Inflammatory macrophage treated with lipopolysaccharide for 1 hour (primary cell): ENCODE data around the gene DPEP3.

ENCODE experiments used
- DNase-seq, 2 donors: peaks; one replicate each; pipeline ENCODE4 v3.0.0-alpha.2; 2020 to 2022

The DPEP3 gene

DNA sequence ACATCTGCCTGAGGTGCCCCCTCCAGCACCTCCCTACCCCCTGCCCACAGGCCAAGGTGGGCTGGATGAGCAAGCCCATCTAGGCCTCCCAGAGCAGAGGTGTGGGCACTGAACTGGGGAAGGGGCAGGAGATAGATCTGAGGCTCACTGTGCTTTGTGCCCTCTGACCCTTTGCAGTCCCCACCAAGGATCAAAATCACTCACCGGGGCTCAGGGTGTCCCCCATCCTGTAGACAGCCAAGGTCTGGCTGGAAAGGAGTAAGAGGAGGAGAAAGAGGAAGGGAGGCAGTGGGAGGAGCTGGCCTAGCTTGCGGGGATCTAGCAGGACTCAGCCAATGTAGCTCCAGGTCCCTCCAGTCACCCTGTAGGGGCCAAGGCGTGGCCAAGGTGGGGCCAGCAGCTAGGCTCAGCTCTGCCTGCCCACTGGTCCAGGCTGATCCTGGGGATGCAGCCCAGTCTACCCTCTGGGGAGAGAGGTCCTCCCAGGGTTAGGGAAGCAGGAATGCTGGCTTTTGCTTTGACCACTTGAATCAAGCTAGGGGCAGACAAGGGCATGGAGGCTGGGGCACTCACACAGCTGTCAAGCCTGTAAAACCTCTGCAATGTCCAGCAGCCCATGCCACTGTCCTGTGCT lies 13.6 kb downstream of the DPEP3 start:
- peak; percentile 6 to 14 for DNase-seq

DNA sequence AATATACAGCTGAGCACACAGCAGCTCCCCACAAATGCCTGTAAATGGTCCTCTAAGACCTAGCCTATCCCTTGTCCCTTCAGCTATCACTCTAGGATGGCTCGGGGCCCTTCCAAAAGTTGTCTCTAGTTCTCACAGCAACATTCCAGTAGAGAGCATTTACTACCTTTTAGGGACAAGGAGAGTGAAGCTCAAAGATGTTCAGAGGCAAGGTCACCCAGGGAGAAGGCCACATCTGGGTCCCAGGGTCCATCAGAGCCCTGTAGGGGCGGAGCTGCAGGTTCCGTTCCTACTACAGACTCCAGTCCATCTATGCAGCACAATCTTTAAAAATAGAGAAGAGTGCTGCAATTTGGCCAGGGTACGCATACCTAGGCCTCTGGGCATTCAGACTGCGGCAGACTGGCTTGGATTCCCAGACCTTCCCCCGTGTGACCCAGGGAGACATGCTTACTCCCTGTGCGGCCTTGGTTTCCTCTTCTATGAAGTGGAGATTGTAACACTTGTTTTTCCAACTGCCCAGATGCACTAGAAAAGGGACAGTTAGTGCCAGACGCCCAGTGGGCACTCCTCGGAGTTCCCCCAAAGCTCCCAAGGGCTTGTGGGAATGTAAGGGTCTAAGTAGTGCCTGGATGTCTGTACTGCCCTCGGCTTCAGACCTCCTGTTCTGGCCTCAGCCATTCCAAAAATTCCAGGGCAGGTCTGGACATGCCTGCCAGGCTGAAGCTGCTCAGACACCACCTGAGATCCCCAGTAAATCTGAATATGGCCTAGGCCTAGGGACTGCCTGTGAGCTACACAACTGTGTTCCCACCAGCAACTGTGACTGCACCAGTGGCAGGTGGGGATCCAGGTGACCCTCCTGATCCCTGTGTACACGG lies 14.4 kb downstream of the DPEP3 start:
- DNase-seq, result no peak

DNA sequence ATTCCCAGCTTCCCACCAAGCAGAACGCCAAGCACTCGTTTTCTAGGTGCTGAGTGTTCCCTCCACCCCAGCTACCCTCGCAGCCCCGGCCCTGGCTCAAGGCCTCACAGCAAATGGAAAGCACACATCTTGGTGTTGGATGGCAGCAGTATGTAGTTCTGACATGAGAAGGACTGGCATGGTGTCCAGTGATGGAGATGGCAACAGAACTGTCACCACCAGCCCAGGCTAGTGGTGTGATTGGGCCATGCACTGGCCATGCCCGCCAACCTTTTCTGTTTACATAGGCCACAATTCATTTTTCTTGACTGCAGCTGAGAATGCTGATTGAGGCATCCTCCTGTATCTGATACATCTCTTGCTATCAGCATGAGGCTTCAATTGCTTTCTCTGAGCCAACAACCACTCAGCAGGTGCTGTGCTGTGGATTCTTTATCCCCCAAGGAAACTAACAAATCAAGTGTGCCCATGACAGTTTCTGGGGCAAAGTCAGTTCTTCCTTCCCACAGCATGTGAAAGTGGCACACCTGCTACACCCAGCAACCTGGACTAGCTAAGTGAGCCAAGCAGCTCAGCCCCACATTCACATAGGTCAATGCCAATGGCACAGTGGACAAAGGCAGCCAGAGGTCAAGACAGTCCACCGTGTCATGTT lies 15.7 kb downstream of the DPEP3 start:
- DNase-seq, result no peak

DNA sequence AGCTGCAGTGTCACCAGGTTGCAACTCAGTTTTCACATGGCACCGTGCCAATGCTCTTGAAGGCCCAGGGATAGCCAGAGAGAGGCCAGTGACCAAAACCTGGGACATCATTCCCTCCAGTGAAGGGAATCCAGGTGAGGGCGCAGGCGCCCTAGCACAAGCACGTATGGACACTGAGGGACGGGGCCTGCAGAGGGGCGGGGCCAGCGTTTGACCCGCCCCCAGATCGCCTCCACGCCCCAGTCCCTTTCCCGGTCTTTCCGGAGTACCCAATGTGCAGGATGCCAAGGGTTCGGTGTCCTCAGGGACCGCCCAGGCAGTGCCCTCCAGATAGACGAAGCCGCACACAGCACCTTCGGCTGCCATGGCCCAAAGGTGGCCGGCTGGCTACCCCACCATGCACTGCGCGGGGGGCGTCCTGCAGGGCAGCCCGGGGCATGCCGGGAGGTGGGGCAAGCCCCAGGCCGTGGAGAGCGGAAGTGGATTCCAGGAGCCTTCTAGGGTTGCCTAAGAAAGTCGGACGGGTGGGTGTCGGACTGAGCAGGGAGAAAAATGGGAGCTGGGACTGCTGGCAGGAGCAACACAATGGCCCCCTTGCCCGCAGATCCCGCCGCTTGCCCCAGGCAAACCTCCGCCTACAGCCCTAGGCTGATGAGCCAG lies 16.5 kb downstream of the DPEP3 start:
- DNase-seq, result no peak

DNA sequence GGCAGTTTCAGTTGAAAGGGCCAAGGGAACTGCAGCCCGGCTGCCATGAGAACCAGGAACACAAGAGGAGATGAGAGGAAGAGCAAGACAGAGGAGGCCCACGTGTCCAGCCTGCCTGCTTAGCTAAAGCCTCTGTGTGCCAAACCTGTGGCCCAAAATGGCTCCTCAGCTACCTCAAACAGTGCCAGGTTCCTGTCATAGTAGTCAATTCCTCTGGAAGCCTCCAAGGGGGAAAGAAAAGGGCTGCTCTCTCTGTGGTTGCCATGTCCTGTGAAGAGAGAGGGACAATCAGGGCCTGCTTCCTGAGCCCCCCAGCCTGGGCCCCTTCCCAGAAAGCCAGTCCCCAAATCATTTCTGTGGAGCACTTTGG lies 17.0 kb downstream of the DPEP3 start:
- no peak for DNase-seq

DNA sequence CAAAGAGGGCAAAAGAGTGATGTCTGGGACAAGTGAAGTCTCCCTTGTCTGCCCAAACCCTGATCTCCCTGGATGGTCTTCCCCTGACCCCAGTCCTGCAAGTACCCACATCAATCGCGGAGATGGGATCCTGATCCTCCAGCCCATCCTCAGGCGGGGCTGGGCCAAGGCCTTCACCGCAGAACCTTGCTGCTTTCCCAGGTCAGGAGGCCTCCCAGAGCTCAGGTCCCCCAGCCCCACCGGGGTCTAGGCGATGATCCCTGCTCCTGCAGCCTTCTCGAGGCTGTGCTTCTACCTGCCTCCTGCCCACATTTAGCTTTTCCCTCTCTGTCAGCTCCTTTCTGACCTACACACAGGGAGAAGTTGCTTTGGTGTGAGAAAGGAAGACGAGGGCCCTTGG lies 18.2 kb downstream of the DPEP3 start:
- no peak for DNase-seq

DNA sequence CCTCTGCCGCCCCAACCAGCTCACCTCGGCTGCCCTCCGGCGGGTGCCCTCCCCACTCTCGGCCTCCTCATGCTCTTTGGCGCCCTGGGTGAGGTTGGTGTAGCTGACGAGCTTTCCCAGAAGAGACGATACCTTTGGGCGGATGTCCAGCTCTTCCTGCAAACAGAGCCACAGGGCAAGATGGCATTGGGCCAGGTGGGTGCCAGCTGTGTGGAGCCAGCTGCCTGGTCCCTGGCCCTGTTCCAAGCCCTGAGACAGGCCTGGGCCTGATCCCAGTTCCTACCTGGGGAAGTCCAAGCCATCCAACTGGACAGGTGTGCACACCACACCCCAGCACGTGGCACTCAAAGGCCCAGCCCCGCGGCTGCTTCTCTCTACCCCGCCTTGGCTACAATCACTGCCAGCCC lies 18.7 kb downstream of the DPEP3 start:
- DNase-seq, result no peak

DNA sequence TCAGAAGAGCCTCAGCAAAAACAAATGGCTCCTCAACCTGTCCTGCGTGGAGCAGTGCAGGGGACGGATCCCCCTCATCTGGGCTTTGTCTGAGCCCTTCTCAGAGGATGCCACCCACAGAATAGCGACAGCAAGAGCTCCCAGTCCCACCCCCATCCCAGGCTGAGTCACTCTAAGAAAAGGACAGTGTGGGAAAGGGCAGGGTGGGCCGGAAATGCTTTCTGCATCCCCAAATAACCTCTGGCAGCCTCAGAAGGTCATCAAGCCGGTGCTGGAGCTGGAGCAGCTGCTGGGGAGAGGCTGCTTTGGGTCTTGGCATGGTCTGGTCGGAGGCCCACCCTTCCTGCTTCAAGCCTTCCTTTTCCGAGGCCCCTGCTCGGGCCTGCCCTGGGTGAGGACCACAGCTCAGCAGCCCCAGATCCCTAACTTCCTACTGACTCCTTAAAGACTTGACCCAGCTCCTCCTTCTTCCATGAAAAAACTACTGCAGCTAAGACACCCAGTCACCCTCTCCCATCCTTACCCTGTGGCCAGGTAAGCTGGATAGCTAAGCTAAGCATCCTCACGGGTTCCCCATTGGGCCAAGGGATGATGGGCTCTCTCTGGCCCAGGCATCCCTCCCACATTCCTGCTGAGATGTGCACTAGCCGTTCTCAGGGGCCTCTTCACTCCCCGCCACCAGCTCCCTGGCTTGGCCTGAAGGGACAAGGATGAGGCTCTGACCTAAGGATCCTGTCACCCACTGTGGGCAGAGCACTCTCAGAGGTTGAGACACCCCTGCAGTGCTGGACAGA lies 20.6 kb downstream of the DPEP3 start:
- DNase-seq, result no peak

DNA sequence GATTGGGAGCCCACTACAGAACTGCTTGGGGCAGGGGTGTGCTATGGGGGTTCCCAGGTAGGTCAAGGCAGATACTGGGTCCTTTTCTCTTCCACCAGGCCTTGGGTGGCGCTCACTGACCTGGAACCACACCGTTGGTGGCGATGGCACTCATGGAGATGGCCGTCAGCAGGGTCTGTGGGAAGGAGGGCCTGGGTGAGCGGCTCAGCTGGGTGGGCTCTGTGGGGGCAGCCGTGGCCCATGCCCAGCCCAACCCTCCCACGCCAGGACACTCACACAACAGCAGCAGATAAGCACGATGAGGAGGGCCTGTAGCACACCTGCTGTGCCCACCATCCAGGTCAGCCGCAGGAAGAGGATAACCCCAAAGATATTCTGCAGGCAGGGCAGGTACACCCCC lies 22.7 kb downstream of the DPEP3 start:
- DNase-seq, result no peak

DNA sequence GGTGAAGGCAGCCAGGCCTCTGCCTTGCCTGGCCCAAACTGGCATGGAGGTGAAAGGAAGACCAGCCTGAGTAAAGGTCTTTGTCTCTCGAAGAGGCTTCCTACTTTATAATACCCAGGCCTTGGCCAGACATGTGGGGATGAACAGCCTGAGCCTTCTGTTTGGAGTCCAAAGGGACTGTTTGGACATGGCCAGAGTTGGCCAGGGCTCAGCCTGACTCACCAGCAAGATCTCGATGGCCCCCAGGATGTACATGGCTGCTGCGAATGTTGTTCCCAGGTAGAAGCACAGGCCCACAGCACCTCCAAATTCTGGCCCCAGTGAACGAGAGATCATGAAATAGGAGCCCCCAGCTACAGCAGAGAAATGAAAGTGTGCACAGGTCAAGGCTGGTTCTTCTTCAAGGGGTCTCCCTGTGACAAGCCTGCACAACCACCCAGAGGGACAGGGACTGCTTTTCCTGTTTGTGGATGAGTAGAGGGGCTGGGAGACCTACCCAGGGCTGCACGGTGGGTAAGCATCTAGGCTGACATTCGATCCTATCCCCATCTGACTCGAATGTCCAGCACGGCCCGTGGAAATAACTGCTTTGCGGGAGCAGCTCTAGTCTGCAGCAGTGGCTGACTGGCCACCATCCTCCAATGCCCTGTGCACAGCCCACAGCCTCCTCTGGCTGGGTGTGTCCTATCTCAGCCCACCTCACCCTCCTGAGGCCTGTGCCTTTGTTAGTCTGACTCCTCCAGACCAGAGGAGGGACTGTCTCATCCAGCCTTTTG lies 25.7 kb downstream of the DPEP3 start:
- DNase-seq, result no peak

DNA sequence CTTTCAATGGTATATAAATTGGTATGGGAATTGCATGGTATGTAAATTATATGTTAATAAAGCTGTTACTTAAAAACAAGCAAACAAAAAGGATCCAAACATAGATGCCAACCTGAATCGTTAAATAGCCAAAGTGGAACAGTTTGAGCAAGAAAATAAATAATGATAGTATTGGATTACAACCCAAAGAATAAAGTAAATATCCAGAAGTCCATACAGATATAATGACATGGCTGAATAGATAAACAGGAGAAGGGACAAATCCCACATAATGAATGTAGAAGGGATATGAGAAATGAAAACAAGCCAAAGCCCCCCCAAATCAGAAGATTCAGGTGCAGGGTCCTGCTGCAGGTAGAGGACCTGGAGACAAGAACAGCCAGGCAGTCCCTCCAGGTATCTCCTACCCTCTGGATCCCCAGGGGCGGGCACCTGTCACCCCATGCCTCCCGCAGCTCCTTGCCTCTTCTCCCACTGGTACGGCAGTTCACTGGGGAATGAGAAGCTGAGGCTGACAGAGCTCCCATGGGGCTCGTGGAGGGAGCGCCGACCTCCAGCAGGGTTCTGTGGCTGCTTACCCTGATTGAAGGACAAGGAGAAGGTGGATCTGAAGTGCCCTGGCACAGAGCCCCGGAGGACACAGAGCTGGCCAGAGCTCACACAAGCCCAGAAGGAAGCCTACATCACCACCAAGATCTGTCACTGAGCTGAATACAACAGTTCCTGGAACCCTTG lies 26.5 kb downstream of the DPEP3 start:
- DNase-seq, result no peak

DNA sequence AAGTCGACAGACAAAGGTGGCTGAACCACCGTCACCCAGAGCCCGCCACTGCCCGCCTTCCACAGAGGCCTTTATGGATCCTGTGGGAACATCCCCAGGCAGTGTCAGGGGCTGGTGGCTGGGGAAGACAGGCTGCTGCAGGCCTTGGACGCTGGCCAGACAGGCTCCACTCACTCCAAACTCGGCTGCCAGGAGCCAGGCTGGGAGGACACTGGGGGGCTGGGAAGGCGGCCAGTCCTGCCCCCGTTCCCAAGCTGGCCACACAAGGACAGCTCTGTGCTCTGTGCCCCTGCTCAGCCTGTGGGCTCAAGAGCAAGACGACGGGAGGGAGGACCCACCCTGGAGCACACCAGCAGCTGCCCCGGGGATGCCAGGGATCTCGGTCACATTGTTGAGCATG lies 28.8 kb downstream of the DPEP3 start:
- DNase-seq, result no peak

DNA sequence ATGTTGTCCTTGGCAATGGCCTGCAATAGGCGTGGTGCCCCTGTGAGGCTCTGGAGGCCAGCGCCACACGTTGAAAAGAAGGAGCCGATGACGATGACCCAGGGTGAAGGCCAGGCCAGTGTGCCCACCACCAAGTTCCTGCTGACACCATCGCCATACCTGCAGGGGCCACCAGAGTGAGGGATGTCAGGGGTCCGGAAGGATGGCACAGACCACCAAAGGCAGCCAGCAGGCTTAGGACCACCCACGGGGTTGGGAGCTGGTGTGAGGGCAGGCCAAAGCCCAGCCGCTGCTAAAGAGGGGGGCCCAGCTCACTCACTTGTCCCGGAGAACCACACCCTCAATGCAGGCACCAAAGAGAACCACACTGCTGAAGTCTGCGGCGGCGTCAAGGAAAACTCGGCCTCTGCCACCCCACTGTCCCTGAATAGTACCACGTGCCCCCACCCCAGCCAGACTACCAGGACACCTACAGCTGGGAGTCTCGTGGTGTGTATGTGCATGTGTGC lies 29.9 kb downstream of the DPEP3 start:
- no peak for DNase-seq

DNA sequence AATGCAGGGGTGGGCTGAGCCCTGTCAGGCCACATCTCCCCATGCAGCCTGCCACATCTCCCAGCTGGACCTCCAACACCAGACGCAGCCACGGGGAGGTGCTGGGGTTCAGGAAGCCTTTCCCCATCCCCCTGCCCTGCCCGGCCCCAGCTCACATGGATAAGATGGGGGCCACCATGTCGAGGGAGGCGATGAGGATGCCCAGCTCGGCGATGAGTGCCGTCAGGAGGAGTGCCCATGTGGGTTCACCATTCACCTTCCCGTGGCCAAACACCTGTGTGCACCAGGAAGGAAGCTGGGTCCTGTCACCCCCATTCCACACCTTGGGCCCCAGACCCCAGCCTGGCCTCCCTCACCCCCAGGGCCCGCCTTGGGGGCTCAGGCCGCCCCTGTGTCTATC lies 30.7 kb downstream of the DPEP3 start:
- DNase-seq, result no peak

DNA sequence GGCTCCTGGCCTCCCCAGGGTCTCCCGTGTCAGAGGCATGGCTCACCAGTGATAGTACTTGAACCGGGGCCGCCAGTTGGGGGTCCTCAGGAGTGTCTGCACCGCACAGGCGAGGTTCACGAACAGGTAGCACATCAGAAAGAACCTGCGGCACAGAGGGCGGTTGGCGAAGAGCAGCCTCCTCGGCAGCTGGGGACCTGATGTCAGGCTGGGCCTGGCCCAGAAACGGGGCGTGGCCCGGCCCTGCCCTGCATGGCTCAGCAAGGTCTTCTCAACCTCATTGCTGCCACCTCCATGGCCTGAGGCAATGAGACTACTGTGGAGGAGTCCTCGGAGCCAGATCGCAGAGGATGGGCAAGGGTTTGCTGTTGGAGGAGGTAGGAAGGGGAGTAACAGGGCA lies 32.3 kb downstream of the DPEP3 start:
- no peak for DNase-seq

DNA sequence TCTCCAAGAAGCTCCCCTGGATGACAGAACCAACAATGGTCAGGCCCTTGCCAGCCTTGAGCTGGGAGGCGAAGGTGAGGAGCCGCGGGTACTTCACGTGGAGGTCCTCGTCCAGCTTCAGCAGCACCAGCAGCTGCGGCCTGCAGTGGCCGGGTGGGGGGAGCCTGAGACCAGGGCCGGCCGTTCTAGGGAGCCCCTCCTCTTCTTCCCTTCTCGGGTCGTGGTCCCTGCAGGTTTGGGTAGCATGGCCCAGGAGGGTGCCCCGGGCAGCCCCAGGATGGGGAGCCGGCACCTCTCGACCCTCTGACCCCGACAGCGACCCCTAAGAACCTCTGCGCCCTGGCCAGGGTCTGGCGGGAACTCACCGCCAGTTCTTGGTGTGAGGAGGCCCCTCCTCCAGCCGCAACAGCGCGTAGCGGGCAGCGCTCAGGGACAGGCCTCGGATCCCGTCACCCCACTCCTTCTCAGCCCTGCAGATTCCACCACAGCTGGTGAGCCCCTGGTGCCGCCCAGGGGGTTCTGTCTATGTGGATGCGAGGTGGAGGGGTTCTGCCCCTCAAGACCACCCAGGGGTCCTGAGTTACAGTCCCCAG lies 33.2 kb downstream of the DPEP3 start:
- DNase-seq, result no peak

DNA sequence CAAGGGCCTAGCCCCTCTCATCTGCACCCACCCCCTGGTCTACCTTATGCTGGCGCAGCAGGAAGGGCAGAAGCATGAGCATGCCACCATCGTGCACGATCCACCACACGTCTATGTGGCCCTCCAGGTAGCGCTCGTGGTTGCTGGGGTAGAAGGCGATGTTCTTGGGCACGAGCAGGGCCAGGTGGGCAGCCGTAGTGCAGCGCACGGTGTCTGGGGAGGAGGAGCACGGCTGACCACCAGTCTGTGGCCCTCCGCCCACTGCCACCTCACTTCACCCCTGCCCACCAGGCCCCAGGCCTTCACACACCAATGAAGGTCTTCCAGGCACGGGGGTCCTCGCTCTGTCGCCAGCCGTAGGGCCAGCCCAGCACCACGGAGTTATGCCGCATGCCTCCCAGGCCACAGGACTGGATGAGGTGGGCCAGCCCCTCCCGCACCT lies 34.1 kb downstream of the DPEP3 start:
- DNase-seq, result no peak

DNA sequence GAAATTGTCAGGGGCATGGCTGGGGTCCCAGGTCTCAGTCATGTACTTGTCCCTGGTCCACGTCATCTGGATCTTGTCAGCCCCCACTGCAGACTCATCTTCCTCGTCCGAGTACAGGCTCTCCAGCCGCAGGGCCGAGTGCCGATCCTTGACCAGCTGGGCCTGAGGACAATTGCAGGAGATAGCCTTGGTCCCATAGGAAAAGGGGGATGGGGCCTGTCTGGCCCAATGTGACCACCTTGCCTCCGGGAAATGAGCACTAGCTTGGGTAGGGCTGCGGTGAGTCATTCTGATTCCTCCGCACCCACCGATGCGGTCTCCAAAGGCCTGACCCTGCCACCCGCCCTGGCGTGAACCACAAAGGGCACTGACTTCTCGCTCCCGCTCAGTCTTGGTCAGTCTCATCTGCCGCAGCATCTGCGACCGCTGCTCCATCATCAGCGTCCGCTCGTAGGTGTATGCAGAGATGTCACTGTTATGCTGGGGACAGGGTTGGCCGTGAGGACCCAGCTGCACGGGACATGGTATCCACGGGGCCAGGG lies 34.8 kb downstream of the DPEP3 start:
- DNase-seq, result no peak

DNA sequence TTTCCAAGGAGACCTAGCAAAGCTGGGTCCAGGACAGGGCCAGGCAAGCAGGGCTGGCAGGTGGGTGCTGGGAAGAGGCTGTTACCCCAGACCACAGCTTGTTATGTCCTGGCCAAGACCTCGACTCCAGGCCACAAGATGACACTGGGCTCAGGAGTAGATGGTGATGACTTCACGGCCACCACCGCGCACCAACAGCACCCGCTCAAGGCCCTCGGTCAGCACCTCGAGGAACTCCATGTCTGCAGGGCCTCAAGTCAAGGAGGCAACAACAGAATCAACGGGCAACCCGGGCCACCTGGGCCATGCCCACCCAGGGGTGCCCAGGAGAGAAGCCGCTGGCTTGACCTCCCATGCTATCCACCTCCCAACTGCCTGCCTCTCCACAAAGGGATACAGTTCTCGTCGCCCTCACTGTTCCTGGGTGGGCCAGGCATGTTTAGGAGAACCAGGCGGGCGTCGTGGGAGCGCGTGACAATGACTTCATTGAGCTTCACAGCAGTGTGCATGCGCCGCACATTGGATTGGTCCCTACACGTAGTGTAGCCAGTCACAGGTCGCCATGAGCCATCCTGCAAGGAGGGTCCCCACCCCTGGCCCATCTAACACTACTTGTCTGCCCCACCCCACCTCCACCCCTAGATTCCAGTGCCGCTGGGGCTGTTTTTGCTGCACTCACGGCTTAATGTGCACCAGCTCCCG lies 35.5 kb downstream of the DPEP3 start:
- DNase-seq, result no peak
